Bone marrow (tissue), 2 donors: ENCODE data around the gene PPM1J.
"Not testable (repeated sequence)": the region's sequence is repeated elsewhere in the genome, so short reads cannot be mapped to it uniquely, and the experiment has no call there.

Source experiments
- DNase-seq, 2 donors: peaks; one replicate each; lab custom pipeline; 2025; lab: John Stamatoyannopoulos, UW

The PPM1J gene

GRCh38 chr1:112721294-112721693 is 6.2 kb upstream of the PPM1J start:
- DNase-seq, result not testable (repeated sequence)

GRCh38 chr1:112720800-112721199 is 5.7 kb upstream of the PPM1J start:
- DNase-seq, result no peak

- no peak for DNase-seq
Observed at GRCh38 chr1:112719706-112720105, 4.6 kb upstream of the PPM1J start.

GRCh38 chr1:112718691-112719418 is 3.7 kb upstream of the PPM1J start:
- DNase-seq, result peak; percentile 30 to 44

GRCh38 chr1:112717263-112717873 is 2.2 kb upstream of the PPM1J start:
- DNase-seq, result no peak

GRCh38 chr1:112716133-112716720 is 1.1 kb upstream of the PPM1J start:
- DNase-seq, result peak; percentile 44 to 49

- peak in 1 of 2 donors; percentile 72 for DNase-seq
Observed at GRCh38 chr1:112714313-112715263, 544 bp downstream of the PPM1J start.

GRCh38 chr1:112713466-112714312 is 1.4 kb downstream of the PPM1J start:
- peak in 1 of 2 donors; percentile 12 for DNase-seq

GRCh38 chr1:112712701-112713128 is 2.4 kb downstream of the PPM1J start:
- no peak for DNase-seq

- DNase-seq, result no peak
Observed at GRCh38 chr1:112712191-112712590, 2.9 kb downstream of the PPM1J start.

- no peak for DNase-seq
Observed at GRCh38 chr1:112711670-112712069, 3.5 kb downstream of the PPM1J start.

GRCh38 chr1:112711041-112711440 is 4.1 kb downstream of the PPM1J start:
- DNase-seq, result no peak

GRCh38 chr1:112710586-112710985 is 4.5 kb downstream of the PPM1J start:
- no peak for DNase-seq

GRCh38 chr1:112710159-112710558 is 5.0 kb downstream of the PPM1J start:
- no peak for DNase-seq

GRCh38 chr1:112708489-112708888 is 6.6 kb downstream of the PPM1J start:
- DNase-seq, result no peak

GRCh38 chr1:112708002-112708448 is 7.1 kb downstream of the PPM1J start:
- DNase-seq, result no peak

GRCh38 chr1:112707221-112708001 is 7.7 kb downstream of the PPM1J start:
- peak; percentile 41 to 50 for DNase-seq

GRCh38 chr1:112706505-112707220 is 8.5 kb downstream of the PPM1J start, which contains the start of gene RHOC:
RHOC (minus strand) TSS chr1:112707127; CDS start chr1:112703799, 3,328 bp downstream.
- DNase-seq, result no peak

- peak in 1 of 2 donors; percentile 53 for DNase-seq
Observed at GRCh38 chr1:112704934-112705627, 10.1 kb downstream of the PPM1J start.
